Left colon (tissue), 2 donors: Measurements from ENCODE around the gene TENM3. TPM values are rescaled to one million over a fixed set of nuclear protein-coding genes. Genes with fewer than 3 reads are reported as not detected.
"Not testable (repeated sequence)": the region's sequence is repeated elsewhere in the genome, so short reads cannot be mapped to it uniquely, and the experiment has no call there.

ENCODE experiments used
- ATAC-seq: fragments of 200-7000 bp; cut with Tn5 transposase; one replicate; pipeline ENCODE4 v1.9.1; 2020; ENCODE audit warnings: mild to moderate bottlenecking, moderate library complexity
- DNase-seq, 2 donors: peaks; one replicate each; pipeline ENCODE4 v3.0.0-alpha.2; 2020
- intact Hi-C, 2 donors: fragments of 100-400 bp; cut with DNase I in 1 of 2; cut with micrococcal nuclease in 1 of 2; formaldehyde crosslinking; loops; one replicate each; pipeline versions ENCODE4 v1.11.2 to v1.14.0; 2022; cut with DNase I, micrococcal nuclease
- total RNA-seq, 2 donors: library from RNA; stranded (reverse); fragmentation: NEBNext Ultra II Directional; extraction: Animal tissue kit (Norgen Biotek cat#: 25700); gene quantifications; one replicate each; pipeline ENCODE4 v1.2.1, GENCODE V29; 2021
- donor health status: DM: no; HTN: no; CAD: no.
- donor health status: DM: yes; HTN: yes; CAD: no.

The TENM3 gene
- total RNA-seq, 2 donors from 2014 or later = 0.18 to 2.2 TPM

GRCh38 chr4:182350041-182350440, 106.8 kb downstream of the TENM3 start:
- no peak for ATAC-seq
- intact Hi-C loops = no loop called here

DNA sequence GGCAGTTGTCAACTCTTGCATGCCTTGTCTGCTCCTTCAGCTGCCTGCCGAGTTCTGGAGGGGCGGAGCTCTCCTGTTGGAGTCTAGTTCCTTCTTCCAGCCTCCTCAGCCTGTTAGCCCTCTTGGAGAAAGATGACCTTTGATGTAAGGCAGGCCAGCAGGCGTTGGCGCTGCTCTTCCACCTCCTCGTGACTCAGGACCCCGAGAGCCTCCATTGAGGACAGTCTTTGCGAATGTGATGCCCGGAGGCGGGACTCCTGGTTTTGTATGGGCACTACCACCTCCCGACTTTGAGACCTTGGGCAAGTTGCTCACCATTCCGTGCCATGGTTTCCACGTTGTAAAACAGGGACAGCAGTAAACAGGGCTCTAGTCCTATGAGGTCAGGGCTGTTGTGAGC, 108.3 kb downstream of the TENM3 start:
- intact Hi-C loops = no loop called here
- no peak for DNase-seq
- no peak for ATAC-seq

More at GRCh38 chr4:182350041-182350440, 106.8 kb downstream of the TENM3 start:
- no peak for DNase-seq

DNA sequence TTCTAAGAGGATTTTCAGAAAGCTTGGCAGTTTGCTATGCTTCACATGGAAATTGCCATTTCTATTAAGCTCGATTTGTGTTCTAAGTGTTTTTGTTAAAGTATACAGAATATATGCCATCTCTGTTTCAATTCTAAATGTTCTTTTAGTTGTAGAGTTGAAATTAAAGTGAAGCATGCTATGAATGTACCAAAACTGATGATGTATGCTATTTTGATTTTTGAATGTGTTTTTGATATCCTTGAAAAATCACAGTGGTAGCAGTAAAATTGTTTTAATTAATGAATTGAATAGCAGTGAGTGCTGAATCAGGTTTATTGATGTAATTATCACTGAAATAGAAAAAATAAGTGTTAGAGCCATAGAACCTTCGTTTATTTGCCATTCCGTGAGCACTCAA, 110.9 kb downstream of the TENM3 start:
- intact Hi-C loops = no loop called here
- no peak for DNase-seq
- no peak for ATAC-seq

- no peak for ATAC-seq
- intact Hi-C loops = no loop called here
- DNase-seq = no peak
Observed at GRCh38 chr4:182354867-182355266, 111.7 kb downstream of the TENM3 start.

GRCh38 chr4:182367153-182367552, 124.0 kb downstream of the TENM3 start:
- DNase-seq = no peak
- intact Hi-C loops = no loop called here
- ATAC-seq = no peak

DNA sequence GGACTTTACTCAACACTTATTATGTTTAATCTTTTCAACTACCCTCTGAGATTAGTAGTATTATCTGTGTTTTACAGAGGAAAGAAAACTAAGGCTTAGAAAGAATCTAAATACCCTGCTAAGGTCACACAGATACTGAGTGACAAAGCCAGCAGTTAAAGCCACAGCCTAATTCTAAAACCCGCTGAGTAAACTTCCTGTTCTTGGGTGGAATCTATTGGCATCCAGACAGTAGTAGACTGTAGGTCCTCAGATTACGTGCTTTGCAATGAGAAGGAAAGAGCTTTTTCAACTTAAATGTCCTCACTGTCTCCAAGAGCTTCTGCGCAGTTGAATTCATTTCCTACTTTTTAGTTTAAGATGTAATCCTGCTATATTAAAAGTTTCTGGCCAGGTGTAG, 126.0 kb downstream of the TENM3 start:
- DNase-seq (no peak), ATAC-seq (no peak)
- intact Hi-C loops = no loop called here

DNA sequence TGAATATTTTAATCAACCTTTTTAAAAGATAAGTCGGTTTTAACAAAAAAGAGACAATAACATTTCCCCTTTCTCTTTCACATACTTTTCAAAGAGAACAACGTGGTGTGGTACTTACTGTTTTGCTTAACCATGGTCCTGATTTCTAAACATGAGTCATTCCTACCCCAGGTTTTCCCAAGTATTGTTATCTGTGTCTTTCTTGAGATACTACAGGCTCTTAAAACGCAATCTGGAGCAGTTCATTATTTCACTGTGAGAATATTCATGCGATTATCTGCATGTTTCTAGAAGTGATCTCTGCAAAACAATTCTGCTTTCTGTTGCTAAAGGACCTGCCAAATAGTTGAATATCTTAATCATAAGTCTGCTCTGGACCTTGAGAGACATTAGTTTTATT, 127.3 kb downstream of the TENM3 start:
- ATAC-seq (no peak), DNase-seq (no peak)
- intact Hi-C loops = no loop called here

DNA sequence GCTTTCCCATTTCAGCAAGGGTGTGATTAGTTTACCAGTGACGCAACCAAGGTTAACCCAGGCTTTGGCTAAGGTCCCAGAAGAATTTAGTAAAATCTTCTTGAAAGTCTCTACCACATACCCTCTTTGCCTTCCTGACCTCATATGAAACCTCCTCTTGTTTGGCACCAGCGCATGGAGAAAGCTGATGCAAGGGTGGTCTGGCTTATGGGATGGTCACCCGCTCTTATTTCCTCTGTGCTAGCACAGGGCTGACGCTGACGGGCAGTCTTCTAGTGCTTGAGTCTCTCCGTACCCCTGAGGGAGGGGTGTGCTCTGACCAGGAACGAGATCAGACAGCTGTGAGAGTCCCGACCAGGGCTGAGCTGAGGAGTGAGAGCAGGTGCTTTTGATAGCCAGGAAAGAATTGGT, 137.6 kb downstream of the TENM3 start:
- intact Hi-C loops = no loop called here
- no peak for ATAC-seq
- DNase-seq = no peak

DNA sequence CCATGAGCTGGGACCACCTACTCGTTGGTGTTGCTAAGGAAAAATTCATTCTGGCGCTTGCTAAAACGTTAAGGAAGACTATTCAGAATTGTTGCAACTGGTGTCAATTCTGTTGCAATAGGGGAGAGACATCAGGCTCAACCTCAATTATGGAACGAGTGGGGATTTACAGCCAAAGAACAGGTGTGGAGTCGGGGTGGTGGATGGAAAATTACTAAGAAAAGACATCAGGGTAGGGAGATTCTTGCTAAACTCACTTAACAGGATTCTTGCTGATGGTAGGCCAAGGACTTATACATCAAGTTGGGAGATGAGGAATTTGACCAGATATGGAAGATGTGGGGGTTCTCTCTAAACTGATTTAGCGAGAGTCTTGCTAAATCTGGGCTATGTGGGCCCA, 139.7 kb downstream of the TENM3 start:
- ATAC-seq (no peak), DNase-seq (no peak)
- intact Hi-C loops = no loop called here

GRCh38 chr4:182384631-182385091, 141.5 kb downstream of the TENM3 start:
- intact Hi-C loops = no loop called here
- ATAC-seq (no peak), DNase-seq (no peak)

DNA sequence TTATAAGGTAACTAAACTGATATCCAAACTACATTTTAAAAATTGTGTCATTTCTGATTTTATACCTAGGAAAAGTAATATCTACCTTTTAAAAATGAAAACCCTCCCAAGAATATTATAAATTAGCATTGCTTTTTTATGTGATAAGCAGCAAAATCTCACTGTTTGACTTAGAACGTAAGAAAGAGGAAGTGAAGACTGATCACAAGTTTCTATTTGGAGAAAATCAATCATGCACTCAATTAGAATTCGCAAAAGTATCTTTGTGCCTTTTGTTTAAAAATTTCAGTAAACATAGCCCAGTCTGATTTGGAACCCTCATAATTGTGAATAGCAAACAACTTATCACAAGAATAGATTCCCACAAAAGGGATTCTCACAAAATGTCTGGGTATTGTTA, 142.7 kb downstream of the TENM3 start:
- DNase-seq (no peak), ATAC-seq (no peak)
- intact Hi-C loops = no loop called here

- ATAC-seq, DNase-seq, intact Hi-C loops: not testable (repeated sequence)
Observed at GRCh38 chr4:182386576-182386975, 143.4 kb downstream of the TENM3 start.

DNA sequence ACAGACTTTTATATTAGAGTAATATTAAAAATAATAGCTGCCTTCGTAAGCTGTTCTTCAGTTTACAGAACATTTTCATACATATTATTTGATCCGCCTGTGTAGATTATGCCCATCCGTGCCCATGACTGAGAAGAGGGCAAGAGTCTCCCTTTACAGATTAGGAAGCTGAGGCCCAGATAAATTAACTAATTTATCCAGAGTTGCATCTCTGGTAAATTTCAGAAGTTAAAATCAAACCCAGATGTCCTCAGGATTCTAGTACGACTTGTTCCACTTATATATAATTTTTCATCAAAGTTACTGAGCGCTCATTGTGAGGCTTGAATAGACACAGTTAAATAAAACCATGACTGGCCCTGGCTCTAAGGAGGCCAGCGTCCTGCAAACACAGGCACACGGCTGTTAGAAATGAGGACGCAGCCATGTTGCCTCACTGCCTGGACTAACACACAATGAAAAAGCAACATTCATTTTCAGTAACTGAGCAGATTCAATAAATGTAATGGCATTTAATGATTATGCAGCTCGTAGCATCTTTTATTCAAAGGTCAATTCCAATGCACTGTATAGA, 148.0 kb downstream of the TENM3 start:
- intact Hi-C loops = no loop called here
- DNase-seq (no peak), ATAC-seq (no peak)

- ATAC-seq (no peak), DNase-seq (no peak)
- intact Hi-C loops = no loop called here
Observed at GRCh38 chr4:182394181-182394580, 151.0 kb downstream of the TENM3 start.

DNA sequence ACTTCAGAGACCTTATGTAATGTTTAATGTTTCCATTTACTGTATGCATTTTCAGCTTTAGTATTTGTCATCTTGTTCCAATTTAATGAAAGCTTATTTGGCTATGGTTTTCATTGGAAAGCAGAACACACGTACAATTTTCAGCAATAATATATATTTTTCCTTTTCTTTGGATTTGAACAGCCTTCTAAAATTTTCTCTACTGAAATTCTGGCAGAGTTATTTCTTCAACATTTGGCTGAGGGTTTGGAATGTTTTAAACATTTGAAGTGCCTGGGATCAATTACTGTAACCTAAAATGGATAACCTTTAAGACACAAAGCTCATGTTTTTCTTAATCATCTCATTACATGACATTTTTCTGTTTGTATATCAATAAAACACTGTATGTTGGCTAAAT, 156.9 kb downstream of the TENM3 start:
- intact Hi-C loops = no loop called here
- ATAC-seq (no peak), DNase-seq (no peak)

DNA sequence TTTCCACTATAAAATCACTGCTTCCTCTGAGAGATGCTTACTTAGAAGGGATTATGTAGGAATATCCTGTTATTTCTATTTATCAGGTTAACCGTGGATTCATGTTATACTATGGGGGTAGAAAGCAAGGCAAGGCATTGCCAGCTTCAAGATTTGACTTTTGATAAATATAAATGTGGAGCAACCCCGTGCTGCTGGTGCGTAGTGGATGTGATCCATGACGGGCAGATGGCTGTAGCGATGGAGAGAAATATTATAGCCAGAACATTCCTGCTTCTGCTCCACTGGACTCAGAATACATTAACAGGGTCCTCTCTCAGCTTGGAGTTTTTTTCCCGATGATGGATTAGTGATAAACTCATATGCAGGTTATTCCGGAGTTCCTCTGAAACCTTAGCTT, 157.6 kb downstream of the TENM3 start:
- ATAC-seq (no peak), DNase-seq (no peak)
- intact Hi-C loops = no loop called here

DNA sequence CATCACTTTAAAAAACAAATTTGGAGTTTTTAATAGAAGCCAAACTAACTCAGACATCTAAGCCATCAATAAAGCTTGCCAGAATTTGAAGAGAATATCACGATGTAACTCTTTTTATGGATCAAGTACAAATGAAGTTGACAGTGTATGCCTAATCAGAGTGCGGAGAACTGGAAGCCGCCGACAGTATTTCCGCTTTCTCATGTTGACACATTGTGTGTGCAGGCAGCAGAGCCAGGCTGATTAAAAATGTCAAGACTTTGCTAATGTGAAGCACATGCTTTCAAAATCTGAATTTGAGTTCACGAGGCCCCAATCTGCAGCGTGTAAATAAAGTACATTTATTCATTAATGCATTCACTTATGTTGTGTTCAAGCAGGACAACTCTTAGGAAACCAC, 161.2 kb downstream of the TENM3 start:
- no peak for DNase-seq
- intact Hi-C loops = no loop called here
- no peak for ATAC-seq

- DNase-seq (no peak), ATAC-seq (no peak)
- intact Hi-C loops = no loop called here
Observed at GRCh38 chr4:182405087-182405486, 161.9 kb downstream of the TENM3 start.

DNA sequence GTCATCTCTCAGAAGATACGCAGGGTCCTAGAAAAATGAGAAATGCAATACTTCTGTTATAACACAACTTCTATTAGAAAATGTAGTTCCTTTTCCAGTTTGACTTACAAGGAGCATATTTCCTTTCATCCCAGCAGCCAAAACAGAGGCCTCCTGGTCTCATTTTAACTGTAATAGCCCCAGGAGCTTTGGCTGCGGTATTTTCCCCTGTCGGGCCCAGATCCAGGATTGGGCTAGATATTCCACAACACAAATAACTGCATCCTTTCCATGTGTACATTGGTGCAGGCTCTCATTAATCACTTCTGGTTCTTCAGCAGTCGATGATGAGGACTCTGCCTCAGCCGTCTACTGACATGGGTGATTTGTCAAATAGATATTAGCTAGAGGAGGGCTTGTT, 166.1 kb downstream of the TENM3 start:
- ATAC-seq (no peak), DNase-seq (no peak)
- intact Hi-C loops = no loop called here

DNA sequence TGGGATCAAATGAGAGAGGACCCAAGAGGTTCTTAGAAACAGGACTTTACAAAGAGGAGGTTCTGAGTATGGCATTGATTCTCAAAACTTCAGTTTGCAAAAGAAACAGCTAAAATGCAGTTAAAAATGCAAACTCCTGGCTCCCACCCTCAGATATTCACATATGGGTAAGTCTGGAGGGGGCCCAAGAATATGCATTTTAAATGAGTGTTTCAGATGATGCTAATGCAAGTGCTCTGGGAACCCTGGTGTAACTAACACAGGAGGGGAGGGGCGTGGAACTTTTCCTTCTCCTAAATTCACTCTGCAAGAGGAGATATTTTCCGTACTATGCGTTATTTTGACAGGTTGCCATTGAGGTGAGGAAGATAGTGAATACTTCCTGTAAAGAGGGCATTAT, 168.2 kb downstream of the TENM3 start:
- ATAC-seq = no peak
- intact Hi-C loops = no loop called here
- no peak for DNase-seq

- intact Hi-C loops = no loop called here
- no peak for ATAC-seq
Observed at GRCh38 chr4:182413550-182413949, 170.3 kb downstream of the TENM3 start.

DNA sequence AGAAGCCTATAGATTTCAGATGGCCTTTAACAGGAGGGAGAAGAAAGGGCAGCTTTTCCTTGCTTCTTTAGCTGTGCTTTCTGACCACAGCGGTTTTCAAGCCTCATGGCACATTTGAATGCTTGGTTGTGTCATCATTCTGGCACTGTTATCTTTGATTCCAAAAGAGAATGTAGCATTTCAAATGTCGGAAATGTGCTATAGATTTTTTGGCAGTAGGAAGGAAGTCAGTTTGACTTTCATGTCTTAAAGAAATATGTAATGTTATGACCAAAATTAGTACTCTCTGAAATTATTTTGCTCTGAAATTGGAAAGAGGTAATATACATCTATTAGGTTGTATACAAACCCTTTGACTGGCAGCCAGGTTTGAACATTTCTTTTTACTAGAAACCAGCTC, 171.9 kb downstream of the TENM3 start:
- intact Hi-C loops = no loop called here
- ATAC-seq (no peak), DNase-seq (no peak)

More at GRCh38 chr4:182413550-182413949, 170.3 kb downstream of the TENM3 start:
- no peak for DNase-seq
